Lower leg skin (tissue), 3 donors: ENCODE results near the gene MESD.

ENCODE experiments used
- POLR2A ChIP-seq, 2 donors: fragments of 450-650 bp; IDR thresholded peaks; one replicate each; pipeline ENCODE4 v1.6.1; 2016 to 2017; ENCODE audit warnings: antibody characterized with exemption in 2 of 2, mild to moderate bottlenecking in 1 of 2, moderate library complexity in 1 of 2
- TF ChIP-seq, protein P1 (sequence below), 3 donors: fragments of 450-650 bp; IDR thresholded peaks; one replicate each; pipeline ENCODE4 v1.5.1; 2016; ENCODE audit warnings: antibody characterized with exemption in 3 of 3, mild to moderate bottlenecking in 3 of 3, moderate library complexity in 2 of 3

DNA sequence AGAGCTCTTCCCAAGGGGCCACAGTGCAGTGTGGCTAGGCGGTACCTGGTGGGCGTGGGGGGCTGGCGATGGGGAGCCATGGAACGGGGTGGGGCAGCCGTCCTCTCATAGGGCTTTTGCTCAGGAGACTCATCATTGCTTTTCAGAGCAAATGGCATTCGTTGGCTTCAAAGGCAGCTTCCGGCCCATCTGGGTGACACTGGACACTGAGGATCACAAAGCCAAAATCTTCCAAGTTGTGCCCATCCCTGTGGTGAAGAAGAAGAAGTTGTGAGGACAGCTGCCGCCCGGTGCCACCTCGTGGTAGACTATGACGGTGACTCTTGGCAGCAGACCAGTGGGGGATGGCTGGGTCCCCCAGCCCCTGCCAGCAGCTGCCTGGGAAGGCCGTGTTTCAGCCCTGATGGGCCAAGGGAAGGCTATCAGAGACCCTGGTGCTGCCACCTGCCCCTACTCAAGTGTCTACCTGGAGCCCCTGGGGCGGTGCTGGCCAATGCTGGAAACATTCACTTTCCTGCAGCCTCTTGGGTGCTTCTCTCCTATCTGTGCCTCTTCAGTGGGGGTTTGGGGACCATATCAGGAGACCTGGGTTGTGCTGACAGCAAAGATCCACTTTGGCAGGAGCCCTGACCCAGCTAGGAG is 40.8 kb downstream of the MESD start:
- TF ChIP-seq, protein P1, sequence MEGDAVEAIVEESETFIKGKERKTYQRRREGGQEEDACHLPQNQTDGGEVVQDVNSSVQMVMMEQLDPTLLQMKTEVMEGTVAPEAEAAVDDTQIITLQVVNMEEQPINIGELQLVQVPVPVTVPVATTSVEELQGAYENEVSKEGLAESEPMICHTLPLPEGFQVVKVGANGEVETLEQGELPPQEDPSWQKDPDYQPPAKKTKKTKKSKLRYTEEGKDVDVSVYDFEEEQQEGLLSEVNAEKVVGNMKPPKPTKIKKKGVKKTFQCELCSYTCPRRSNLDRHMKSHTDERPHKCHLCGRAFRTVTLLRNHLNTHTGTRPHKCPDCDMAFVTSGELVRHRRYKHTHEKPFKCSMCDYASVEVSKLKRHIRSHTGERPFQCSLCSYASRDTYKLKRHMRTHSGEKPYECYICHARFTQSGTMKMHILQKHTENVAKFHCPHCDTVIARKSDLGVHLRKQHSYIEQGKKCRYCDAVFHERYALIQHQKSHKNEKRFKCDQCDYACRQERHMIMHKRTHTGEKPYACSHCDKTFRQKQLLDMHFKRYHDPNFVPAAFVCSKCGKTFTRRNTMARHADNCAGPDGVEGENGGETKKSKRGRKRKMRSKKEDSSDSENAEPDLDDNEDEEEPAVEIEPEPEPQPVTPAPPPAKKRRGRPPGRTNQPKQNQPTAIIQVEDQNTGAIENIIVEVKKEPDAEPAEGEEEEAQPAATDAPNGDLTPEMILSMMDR (IDR thresholded peaks at IDR 0.05): no peak
- no peak for TF ChIP-seq POLR2A (IDR thresholded peaks at IDR 0.05)
